Activated naive CD4-positive, alpha-beta T cell treated with anti-CD3 and anti-CD28 coated beads, Interleukin-2, amount 10 ng/mL, durations not matched to agents 7 days and 5 days (primary cell): ENCODE results near the gene SYF2.

Experiments
- CTCF ChIA-PET: fragments of 350-600 bp; sonication (Branson Sonifier 250); formaldehyde crosslinking; loops from one replicate; lab custom pipeline; 2021; ENCODE audit warnings: antibody characterized with exemption; lab: Charles Lee
- DNase-seq: peaks from one replicate; pipeline ENCODE4 v3.0.0-alpha.2; 2020
- H3K27ac Mint-ChIP-seq: one replicate; pipeline ENCODE4 v1.8.0; 2021; ENCODE audit warnings: mild to moderate bottlenecking, moderate library complexity, mixed read lengths
- H3K27me3 Mint-ChIP-seq: one replicate; pipeline ENCODE4 v1.8.0; 2021; ENCODE audit warnings: mild to moderate bottlenecking, mixed read lengths
- H3K36me3 Mint-ChIP-seq: one replicate; pipeline ENCODE4 v1.8.0; 2021; ENCODE audit warnings: mixed read lengths
- H3K4me1 Mint-ChIP-seq: one replicate; pipeline ENCODE4 v1.8.0; 2021; ENCODE audit warnings: mixed read lengths
- H3K4me3 Mint-ChIP-seq: one replicate; pipeline ENCODE4 v1.8.0; 2021; ENCODE audit warnings: mild to moderate bottlenecking, moderate library complexity, mixed read lengths
- H3K9me3 Mint-ChIP-seq: one replicate; pipeline ENCODE4 v1.8.0; 2021; ENCODE audit warnings: mixed read lengths

SYF2 gene

DNA sequence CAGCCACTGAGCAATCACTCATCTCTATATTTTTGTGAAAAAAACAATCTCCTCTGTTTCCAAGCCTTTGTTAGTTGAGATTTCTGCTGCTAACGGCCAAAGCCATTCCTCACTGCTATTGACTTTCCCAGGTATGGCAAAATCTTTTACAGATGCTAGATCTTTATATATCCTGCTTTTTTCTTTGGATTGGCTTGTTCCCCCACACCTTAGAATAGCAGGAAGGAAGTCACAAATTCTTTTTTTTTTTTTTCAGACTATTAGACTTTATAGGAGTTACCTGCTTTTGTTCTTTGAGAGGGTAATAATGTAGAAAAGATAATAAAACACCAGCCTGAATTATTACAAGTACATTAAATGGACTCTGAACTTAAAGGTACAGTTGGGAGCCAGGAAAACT is 24.2 kb downstream of the SYF2 start:
- no peaks in the 10 kb centered on the region for H3K4me1 Mint-ChIP-seq
- no peaks in the 10 kb centered on the region for H3K36me3 Mint-ChIP-seq
- H3K27ac Mint-ChIP-seq, result no peak overlapping the region
- DNase-seq, result no peak
- CTCF ChIA-PET, result interaction anchor here (1.4 kb wide), 1 partner anchor 360 kb away, joined by 3 read pairs; no protein-coding TSS in a partner anchor
- peaks cover 66% of the 10 kb centered on the region for H3K27me3 Mint-ChIP-seq
- H3K9me3 Mint-ChIP-seq, result no peaks in the 10 kb centered on the region
- H3K4me3 Mint-ChIP-seq, result no peak overlapping the region

DNA sequence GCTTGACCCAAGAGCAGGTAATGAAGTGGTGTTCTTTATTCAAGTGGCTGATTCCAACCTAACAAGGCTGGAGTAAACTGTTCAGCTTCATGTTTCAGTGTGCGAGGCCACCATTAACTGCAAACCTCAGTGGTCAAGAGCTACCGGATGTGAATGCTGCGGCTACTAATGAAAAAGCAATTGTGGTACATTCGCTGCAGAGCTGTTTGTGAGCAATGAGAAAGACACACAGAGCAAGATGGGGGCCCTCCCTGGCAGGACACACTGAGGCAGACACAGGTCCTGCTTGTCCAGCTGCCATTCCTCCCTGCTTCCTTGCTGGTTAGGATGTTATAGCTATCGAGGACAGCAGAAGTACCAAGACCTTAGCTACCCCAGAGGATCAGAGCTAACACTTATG is 26.1 kb downstream of the SYF2 start:
- Mint-ChIP-seq H3K36me3 (no peaks in the 10 kb centered on the region), H3K4me3 (no peak overlapping the region), H3K27ac (no peak overlapping the region), H3K27me3 (peaks cover 64% of the 10 kb centered on the region), H3K9me3 (no peaks in the 10 kb centered on the region), H3K4me1 (no peaks in the 10 kb centered on the region)
- no peak for DNase-seq
- CTCF ChIA-PET, result interaction anchor here (0.6 to 3.5 kb wide), 14 partner anchors 9 to 518 kb away, joined by 3 to 26 read pairs (median 4); no protein-coding TSS in a partner anchor

DNA sequence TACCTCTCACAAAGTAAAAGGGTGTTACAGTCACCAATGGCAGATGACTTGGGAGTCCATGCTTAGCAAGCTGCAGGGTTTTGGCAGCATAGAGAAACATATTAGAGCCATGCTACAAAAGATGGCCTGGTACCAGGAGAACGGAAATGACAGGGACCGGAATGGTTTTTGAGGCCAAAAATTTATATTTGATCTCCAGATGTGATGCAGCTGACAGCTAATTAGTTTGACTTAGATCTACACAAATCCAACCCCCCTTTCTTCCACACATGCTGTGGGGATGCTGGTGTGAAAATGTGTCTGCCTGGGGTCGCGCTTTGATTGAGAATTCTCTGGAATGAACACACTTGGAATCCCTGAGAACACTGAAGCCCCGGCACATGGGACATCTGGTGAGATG is 26.5 kb downstream of the SYF2 start:
- peaks cover 66% of the 10 kb centered on the region for H3K27me3 Mint-ChIP-seq
- no peaks in the 10 kb centered on the region for H3K36me3 Mint-ChIP-seq
- no peaks in the 10 kb centered on the region for H3K9me3 Mint-ChIP-seq
- H3K4me1 Mint-ChIP-seq, result no peaks in the 10 kb centered on the region
- CTCF ChIA-PET, result interaction anchor here (0.5 to 3.5 kb wide), 18 partner anchors 9 to 595 kb away, joined by 3 to 26 read pairs (median 4); no protein-coding TSS in a partner anchor
- no peak overlapping the region for H3K4me3 Mint-ChIP-seq
- DNase-seq, result no peak
- H3K27ac Mint-ChIP-seq, result no peak overlapping the region

DNA sequence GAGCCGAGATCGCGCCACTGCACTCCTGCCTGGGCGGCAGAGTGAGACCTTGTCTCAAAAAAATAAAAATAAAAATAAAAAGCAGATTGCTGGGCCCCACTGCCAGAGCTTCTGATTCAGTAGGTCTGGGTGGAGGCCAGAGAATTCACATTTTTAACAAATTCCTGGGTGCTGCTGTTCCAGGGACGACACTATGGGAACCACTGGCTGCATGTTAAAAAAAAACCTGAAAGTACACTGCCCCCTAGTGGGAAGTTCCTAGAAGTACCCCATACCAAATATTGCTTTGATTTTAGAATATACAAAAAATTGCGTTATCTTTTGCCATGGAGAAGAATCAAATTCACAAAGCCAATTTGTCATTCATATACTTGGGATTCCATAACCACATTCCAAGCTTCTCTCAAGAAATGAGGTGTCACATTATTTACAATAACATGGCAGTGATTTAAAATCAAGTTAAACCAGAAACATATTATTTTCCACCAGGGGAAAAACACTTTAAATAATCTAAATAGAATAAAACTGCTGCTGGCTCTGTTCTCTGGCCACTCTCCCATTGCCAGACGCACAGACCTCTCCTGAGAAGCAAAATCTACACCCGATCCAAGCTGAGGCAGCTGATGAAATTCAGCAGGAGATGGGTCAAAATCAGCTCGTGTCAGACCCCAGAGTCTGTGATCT is 27.4 kb downstream of the SYF2 start:
- Mint-ChIP-seq H3K27me3 (peaks cover 64% of the 10 kb centered on the region), H3K36me3 (no peaks in the 10 kb centered on the region), H3K27ac (no peak overlapping the region), H3K4me1 (no peaks in the 10 kb centered on the region), H3K4me3 (no peak overlapping the region), H3K9me3 (no peaks in the 10 kb centered on the region)
- CTCF ChIA-PET, result interaction anchor here (0.5 to 3.5 kb wide), 18 partner anchors 9 to 594 kb away, joined by 3 to 26 read pairs (median 4); no protein-coding TSS in a partner anchor
- DNase-seq, result peak; percentile 22

DNA sequence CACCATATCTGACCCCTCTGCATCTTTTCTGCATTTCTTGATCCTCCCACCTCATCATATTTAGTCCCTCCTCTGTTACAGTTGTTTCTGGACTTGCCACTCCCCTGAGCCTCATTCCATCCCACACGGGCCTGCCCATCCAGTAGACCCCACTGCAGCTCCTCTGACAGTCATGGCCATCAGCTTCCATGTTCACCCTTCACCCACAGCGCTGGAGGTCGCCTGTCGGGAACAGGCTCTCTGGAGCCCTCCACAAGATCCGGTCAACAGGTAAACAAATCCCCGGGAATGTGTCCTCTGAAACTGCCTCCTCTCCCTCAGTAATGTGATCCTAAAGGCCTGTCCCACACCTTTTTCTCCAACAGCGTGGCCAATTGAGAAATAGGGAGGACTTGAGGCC is 31.3 kb downstream of the SYF2 start:
- DNase-seq, result no peak
- peaks cover 64% of the 10 kb centered on the region for H3K27me3 Mint-ChIP-seq
- no peak overlapping the region for H3K4me3 Mint-ChIP-seq
- CTCF ChIA-PET, result interaction anchor here (3.8 kb wide), 1 partner anchor 353 kb away, joined by 21 read pairs; no protein-coding TSS in a partner anchor
- no peaks in the 10 kb centered on the region for H3K36me3 Mint-ChIP-seq
- peaks cover 5% of the 10 kb centered on the region for H3K4me1 Mint-ChIP-seq
- H3K27ac Mint-ChIP-seq, result no peak overlapping the region
- no peaks in the 10 kb centered on the region for H3K9me3 Mint-ChIP-seq

DNA sequence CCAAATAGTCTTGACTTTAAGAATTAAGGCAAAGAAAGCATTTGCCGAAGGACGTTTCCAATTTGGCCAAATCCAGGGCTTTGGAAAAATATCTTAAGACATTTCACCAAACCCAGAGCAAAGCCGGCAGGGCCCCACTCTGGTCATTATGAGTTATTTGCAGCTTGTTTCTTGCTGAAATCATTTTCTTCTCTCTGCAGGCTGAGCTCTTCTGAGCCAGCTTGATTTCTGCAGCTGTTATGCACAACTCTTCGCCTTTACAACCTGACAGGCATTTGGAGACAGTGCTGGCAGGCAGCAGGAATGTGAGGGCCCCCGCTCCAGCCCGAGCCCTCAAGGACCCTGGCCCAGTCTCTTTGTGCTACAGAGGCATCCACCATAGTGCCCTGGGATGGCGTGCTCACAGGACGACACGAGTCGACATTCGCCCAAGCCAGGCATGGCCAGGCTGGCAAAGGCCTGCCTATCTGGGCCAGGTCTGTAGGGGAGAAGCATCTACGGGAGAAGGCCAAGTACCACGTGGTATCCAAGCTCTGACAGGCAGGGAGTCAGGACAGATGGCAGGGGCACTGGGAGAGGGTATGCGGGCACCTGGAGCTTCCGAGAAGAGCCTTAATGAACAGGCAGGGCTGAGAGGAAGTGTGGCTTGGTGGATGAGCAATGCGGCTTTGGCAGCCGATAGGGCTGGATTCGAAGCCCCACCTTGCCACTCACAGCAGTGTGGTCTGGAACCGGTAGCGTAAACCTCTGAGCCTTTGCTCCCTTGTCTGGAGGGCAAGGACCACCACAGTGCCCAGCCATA is 32.3 kb downstream of the SYF2 start:
- no peak for DNase-seq
- no peak overlapping the region for H3K4me3 Mint-ChIP-seq
- no peaks in the 10 kb centered on the region for H3K36me3 Mint-ChIP-seq
- peaks cover 56% of the 10 kb centered on the region for H3K27me3 Mint-ChIP-seq
- H3K9me3 Mint-ChIP-seq, result no peaks in the 10 kb centered on the region
- no peak overlapping the region for H3K27ac Mint-ChIP-seq
- H3K4me1 Mint-ChIP-seq, result peaks cover 5% of the 10 kb centered on the region
- CTCF ChIA-PET, result interaction anchor here (3.8 kb wide), 1 partner anchor 352 kb away, joined by 21 read pairs; no protein-coding TSS in a partner anchor

DNA sequence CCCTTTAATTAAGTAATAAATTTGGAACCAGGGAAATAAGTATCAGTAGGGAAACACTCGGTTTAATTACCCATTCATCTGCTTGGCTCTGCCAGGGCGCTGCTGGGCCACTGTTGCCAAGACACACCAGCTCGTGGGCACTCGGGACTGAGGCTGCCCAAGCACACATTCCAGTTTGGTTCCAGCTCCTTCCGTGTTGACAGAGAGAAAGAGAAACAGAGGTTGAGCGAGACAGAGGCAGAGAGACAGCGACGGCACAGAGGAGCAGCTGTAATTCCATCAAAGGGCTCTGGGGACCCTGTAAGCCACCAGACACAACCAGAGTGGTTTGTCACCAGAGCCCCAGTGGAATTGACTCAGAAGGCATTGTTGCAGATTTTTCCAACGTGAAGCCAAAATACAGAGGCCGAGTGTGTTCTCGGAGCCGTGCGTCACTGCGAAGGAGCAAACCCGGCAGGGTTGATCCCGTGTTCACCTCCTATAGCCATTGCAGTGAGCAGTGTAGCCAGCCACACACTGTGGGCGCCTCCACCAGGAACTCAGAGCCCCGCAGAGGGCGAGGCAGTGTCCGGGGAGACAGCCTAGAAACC is 33.5 kb downstream of the SYF2 start:
- H3K27ac Mint-ChIP-seq, result peak overlapping the region; percentile 53
- no peaks in the 10 kb centered on the region for H3K9me3 Mint-ChIP-seq
- CTCF ChIA-PET, result no interaction called here
- no peaks in the 10 kb centered on the region for H3K36me3 Mint-ChIP-seq
- H3K27me3 Mint-ChIP-seq, result peaks cover 52% of the 10 kb centered on the region
- H3K4me3 Mint-ChIP-seq, result no peak overlapping the region
- H3K4me1 Mint-ChIP-seq, result peaks cover 5% of the 10 kb centered on the region
- DNase-seq, result no peak

DNA sequence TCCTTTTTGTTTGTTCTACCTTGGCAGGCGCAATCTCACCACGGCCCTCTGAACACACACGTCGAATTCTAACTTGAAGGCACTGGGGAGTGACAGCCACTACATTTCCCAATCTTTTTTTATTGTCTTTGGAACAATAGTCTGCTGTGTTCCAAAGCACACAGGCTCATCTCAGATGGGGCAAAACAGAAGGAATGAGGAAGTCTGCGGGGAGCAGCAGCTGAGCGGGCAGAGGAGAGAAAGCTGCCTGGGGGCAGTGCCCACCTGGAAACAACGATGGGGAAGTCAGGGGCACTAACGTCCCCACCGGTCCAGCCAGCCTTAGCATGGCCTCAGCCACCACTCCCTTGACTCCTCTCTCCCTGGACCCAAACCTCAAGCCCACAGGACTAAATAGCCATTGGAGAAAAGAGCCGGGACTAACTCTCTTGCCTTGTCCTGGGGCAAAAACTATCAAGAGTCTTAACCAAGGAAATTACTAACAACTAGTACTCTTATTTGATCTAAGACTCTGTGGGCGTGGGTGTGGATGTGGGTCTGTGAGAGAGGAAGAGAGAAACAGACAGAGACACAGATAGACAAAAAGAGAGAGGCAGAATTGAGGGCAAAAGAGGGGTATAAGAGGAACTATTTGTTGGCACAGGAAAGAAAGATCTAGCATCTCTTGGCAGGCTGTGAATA is 34.2 kb downstream of the SYF2 start:
- Mint-ChIP-seq H3K27me3 (peaks cover 49% of the 10 kb centered on the region), H3K4me1 (peaks cover 5% of the 10 kb centered on the region), H3K4me3 (no peak overlapping the region), H3K27ac (no peak overlapping the region), H3K9me3 (no peaks in the 10 kb centered on the region), H3K36me3 (no peaks in the 10 kb centered on the region)
- no peak for DNase-seq
- CTCF ChIA-PET, result interaction anchor here (1.0 kb wide), 1 partner anchor 28 kb away, joined by 3 read pairs; no protein-coding TSS in a partner anchor

DNA sequence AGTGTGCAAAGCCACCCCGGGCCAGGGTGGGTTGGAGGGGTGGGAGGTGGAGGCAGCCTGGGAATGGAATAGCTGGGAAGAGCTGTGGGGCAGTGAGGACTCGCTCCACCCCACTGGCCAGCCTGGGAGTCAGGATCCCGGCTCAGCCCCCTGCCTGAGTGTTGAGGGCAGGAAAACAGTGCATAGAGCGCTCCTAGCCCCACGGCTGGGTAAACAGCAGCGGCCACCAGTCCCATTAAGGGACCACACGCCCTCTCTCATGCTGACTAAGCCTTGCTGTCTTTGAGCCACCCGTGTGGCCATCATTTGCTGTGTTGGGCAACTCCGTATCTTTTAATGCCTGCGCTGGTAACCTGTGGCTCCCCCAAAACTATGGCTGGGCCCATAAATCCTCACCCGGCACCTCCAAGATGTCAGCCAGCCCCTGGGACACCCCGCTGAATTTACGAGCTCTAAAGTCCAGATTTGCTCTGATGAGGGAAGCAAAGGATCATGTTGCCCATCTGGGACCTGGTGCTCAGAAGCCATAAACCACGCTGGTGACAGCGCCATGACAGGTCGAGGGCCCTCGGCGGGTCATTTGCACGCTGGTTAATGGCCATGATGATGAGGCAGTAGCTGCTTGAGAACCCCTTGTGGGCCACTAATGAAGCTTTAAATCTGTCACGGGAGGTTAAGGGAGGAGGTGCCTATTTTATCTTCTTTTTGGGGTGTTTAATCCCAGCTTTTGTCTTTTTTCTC is 34.9 kb downstream of the SYF2 start:
- no peaks in the 10 kb centered on the region for H3K36me3 Mint-ChIP-seq
- H3K27me3 Mint-ChIP-seq, result peaks cover 48% of the 10 kb centered on the region
- no peak overlapping the region for H3K27ac Mint-ChIP-seq
- DNase-seq, result no peak
- peaks cover 5% of the 10 kb centered on the region for H3K4me1 Mint-ChIP-seq
- CTCF ChIA-PET, result interaction anchor here (0.6 to 2.8 kb wide), 3 partner anchors 8 to 581 kb away, joined by 3 to 9 read pairs (median 3); no protein-coding TSS in a partner anchor
- no peaks in the 10 kb centered on the region for H3K9me3 Mint-ChIP-seq
- no peak overlapping the region for H3K4me3 Mint-ChIP-seq

DNA sequence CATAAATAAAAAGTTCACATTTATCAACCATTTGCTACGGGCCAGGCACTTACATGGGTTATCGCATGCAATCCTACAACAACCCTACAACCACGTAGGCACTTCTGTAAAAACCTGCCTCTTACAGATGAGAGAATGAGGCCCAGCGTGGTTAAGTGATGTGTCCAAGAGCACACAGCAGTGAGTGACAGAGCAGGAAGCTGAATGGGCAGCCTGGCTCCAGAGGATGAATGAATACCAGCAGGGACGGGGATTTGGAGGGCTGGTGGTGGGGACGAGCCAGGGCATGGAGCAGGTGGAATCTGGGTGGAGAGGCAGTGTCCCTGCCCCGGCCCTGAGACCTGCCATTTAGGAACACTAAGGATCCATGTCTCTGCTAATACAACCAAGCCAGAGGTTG is 35.5 kb downstream of the SYF2 start:
- Mint-ChIP-seq H3K36me3 (no peaks in the 10 kb centered on the region), H3K27ac (no peak overlapping the region), H3K9me3 (no peaks in the 10 kb centered on the region), H3K27me3 (peaks cover 46% of the 10 kb centered on the region), H3K4me3 (no peak overlapping the region), H3K4me1 (peaks cover 5% of the 10 kb centered on the region)
- no peak for DNase-seq
- CTCF ChIA-PET, result interaction anchor here (0.6 to 2.8 kb wide), 3 partner anchors 9 to 582 kb away, joined by 3 to 9 read pairs (median 3); no protein-coding TSS in a partner anchor

DNA sequence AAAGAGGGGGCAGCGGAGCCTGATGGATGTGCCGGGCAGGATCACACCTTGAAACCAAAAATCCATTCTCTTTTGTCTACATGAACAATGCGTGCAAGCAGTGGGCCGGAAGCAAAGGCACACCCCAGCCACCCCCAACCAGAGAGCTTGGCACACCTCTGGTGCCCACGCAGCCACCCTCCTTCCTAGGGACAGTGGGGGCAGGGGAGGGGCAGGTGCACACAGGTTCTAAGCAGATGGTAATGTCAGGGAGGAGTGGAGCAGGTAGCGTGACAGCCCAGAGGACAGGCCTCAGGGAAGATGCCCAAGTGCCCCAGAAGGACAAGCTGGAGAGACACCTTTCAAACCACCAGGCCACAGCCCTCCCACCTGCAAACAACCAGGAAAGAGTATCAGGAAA is 36.5 kb downstream of the SYF2 start:
- H3K27ac Mint-ChIP-seq, result no peak overlapping the region

DNA sequence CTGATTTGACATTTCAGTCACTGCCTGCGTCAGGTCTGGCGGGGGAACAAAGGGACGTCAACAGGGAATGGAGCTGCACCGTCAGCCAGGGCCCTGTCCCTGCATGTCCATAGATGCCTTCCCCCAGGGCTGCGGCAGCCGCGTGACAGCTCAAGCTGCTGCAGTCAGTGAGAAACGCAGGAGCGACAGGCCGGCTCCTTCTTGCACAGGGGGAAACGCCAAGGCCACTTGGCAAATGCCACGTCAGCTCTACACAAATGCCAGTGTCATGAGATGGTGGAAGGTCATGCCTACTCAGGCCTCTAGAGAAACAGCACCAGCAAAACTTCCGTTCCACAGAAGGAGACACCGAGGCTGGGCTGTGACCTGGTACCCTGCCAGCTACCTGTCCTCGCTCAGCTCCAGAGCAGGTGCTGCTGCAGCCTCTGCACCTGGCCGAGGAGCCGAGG is 37.7 kb downstream of the SYF2 start:
- H3K4me3 Mint-ChIP-seq, result no peak overlapping the region
- H3K27me3 Mint-ChIP-seq, result peaks cover 37% of the 10 kb centered on the region
- peaks cover 5% of the 10 kb centered on the region for H3K4me1 Mint-ChIP-seq
- H3K9me3 Mint-ChIP-seq, result no peaks in the 10 kb centered on the region
- DNase-seq, result no peak
- H3K27ac Mint-ChIP-seq, result no peak overlapping the region
- no peaks in the 10 kb centered on the region for H3K36me3 Mint-ChIP-seq
- CTCF ChIA-PET, result interaction anchor here (2.8 kb wide), 1 partner anchor 11 kb away, joined by 9 read pairs; no protein-coding TSS in a partner anchor

More for the DNA sequence above, 36.5 kb downstream of the SYF2 start:
- H3K4me1 Mint-ChIP-seq, result peaks cover 5% of the 10 kb centered on the region
- no peaks in the 10 kb centered on the region for H3K36me3 Mint-ChIP-seq
- H3K4me3 Mint-ChIP-seq, result no peak overlapping the region
- DNase-seq, result no peak
- H3K9me3 Mint-ChIP-seq, result no peaks in the 10 kb centered on the region
- H3K27me3 Mint-ChIP-seq, result peaks cover 42% of the 10 kb centered on the region
- CTCF ChIA-PET, result interaction anchor here (2.8 kb wide), 1 partner anchor 10 kb away, joined by 9 read pairs; no protein-coding TSS in a partner anchor

DNA sequence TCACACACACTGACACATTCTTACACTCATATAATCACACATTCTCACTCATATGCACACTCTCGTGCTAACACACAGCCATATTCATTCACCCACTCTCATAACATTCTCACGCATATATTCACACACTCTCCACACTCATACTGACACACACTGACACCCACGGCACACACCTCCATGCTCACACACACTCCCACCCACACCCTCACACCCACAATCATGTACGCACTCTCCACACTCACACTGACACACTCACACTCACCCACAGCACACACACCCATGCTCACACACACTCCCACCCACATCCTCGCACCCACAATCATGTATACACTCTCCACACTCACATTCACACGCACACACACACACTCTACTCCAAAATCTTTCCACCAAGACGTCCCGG is 38.2 kb downstream of the SYF2 start:
- Mint-ChIP-seq H3K9me3 (no peaks in the 10 kb centered on the region), H3K27ac (no peak overlapping the region), H3K27me3 (peaks cover 34% of the 10 kb centered on the region), H3K4me3 (no peak overlapping the region), H3K4me1 (peaks cover 5% of the 10 kb centered on the region), H3K36me3 (no peaks in the 10 kb centered on the region)
- CTCF ChIA-PET, result no interaction called here
- DNase-seq, result no peak
